HG02885 (cell line): Measurements from ENCODE around the gene MBD2.
A peak's percentile ranks its signal among the peaks of the same experiment; 100 is the strongest.
"Not testable (repeated sequence)": the region's sequence is repeated elsewhere in the genome, so short reads cannot be mapped to it uniquely, and the experiment has no call there.

ENCODE experiments used
- ATAC-seq: cut with Tn5 transposase; IDR thresholded peaks from one replicate; pipeline ENCODE4 v1.9.1; 2021; ENCODE audit warnings: mild to moderate bottlenecking; ENCODE audit not compliant: unreplicated experiment, poor library complexity

MBD2 gene

GRCh38 chr18:54224379-54225014, at the start of gene MBD2:
Gene MBD2 (minus strand): TSS chr18:54224669. CDS start chr18:54224559, 110 bp downstream.
- ATAC-seq = peak; percentile 87

GRCh38 chr18:54269893-54270844, 45.7 kb upstream of the MBD2 start:
- peak; percentile 44 for ATAC-seq

GRCh38 chr18:54268751-54269150, 44.3 kb upstream of the MBD2 start:
- ATAC-seq = no peak

- ATAC-seq = no peak
These were observed 43.2 kb upstream of the MBD2 start for GRCh38 chr18:54267701-54268100.

- ATAC-seq = peak; percentile 81
These were observed 39.5 kb upstream of the MBD2 start for GRCh38 chr18:54263904-54264336.

GRCh38 chr18:54261894-54262293, 37.4 kb upstream of the MBD2 start:
- ATAC-seq = peak; percentile 73

GRCh38 chr18:54260396-54261072, 36.1 kb upstream of the MBD2 start:
- peak; percentile 30 for ATAC-seq

- not testable (repeated sequence) for ATAC-seq
These were observed 33.3 kb upstream of the MBD2 start for GRCh38 chr18:54257818-54258217.

- no peak for ATAC-seq
These were observed 32.5 kb upstream of the MBD2 start for GRCh38 chr18:54257015-54257414.

- ATAC-seq = no peak
These were observed 30.7 kb upstream of the MBD2 start for GRCh38 chr18:54255141-54255540.

GRCh38 chr18:54254265-54254758, 29.8 kb upstream of the MBD2 start:
- no peak for ATAC-seq

GRCh38 chr18:54251606-54252390, 27.3 kb upstream of the MBD2 start:
- ATAC-seq = no peak

- peak; percentile 87 for ATAC-seq
These were observed 26.4 kb upstream of the MBD2 start for GRCh38 chr18:54250846-54251261.

GRCh38 chr18:54247511-54248175, 23.2 kb upstream of the MBD2 start:
- ATAC-seq = no peak

- no peak for ATAC-seq
These were observed 17.9 kb upstream of the MBD2 start for GRCh38 chr18:54242327-54242726.

GRCh38 chr18:54241483-54241882, 17.0 kb upstream of the MBD2 start:
- no peak for ATAC-seq

GRCh38 chr18:54240629-54241107, 16.2 kb upstream of the MBD2 start:
- no peak for ATAC-seq

GRCh38 chr18:54239601-54240000, 15.1 kb upstream of the MBD2 start:
- ATAC-seq = no peak

- ATAC-seq = no peak
These were observed 14.6 kb upstream of the MBD2 start for GRCh38 chr18:54239091-54239490.
